ENCODE measurements around the gene BANK1.

Gene BANK1

GRCh38 chr4:101933855-101934254 lies 143.3 kb downstream of the BANK1 start:
- no peak for TF ChIP-seq CTCF (conservative IDR thresholded peaks at IDR 0.05; ENCODE audit: low read depth, low read length)
- no peaks in the 10 kb centered on the region for H3K36me3 ChIP-seq (ENCODE audit: insufficient read depth)
- H3K27ac ChIP-seq, result no peak overlapping the region
- H3K9ac ChIP-seq, result no peak overlapping the region
- no peaks in the 10 kb centered on the region for H3K79me2 ChIP-seq (ENCODE audit: insufficient read depth, low read depth)
- H3K4me1 ChIP-seq (ENCODE audit: low read depth, poor library complexity, severe bottlenecking), result no peaks in the 10 kb centered on the region
- no peak overlapping the region for H2AFZ ChIP-seq (ENCODE audit: low read depth)
- H3K4me2 ChIP-seq, result no peak overlapping the region
- H3K4me3 ChIP-seq (IDR thresholded peaks at IDR 0.05; ENCODE audit: insufficient read depth, low read depth, low read length), result no peak overlapping the region
- no peaks in the 10 kb centered on the region for H4K20me1 ChIP-seq (ENCODE audit: insufficient read depth)
- H3K27me3 ChIP-seq (ENCODE audit: insufficient read depth, low read depth), result no peaks in the 10 kb centered on the region

GRCh38 chr4:101938836-101939235 lies 148.3 kb downstream of the BANK1 start:
- no peaks in the 10 kb centered on the region for H3K79me2 ChIP-seq (ENCODE audit: insufficient read depth, low read depth)
- no peak overlapping the region for H2AFZ ChIP-seq (ENCODE audit: low read depth)
- peaks cover 22% of the 10 kb centered on the region for H3K4me1 ChIP-seq (ENCODE audit: low read depth, poor library complexity, severe bottlenecking)
- no peak overlapping the region for H3K9ac ChIP-seq
- H3K36me3 ChIP-seq (ENCODE audit: insufficient read depth), result no peaks in the 10 kb centered on the region
- TF ChIP-seq CTCF (conservative IDR thresholded peaks at IDR 0.05; ENCODE audit: low read depth, low read length), result no peak
- H4K20me1 ChIP-seq (ENCODE audit: insufficient read depth), result no peaks in the 10 kb centered on the region
- H3K4me2 ChIP-seq, result no peak overlapping the region
- H3K27ac ChIP-seq, result no peak overlapping the region
- H3K27me3 ChIP-seq (ENCODE audit: insufficient read depth, low read depth), result no peaks in the 10 kb centered on the region
- no peak overlapping the region for H3K4me3 ChIP-seq (IDR thresholded peaks at IDR 0.05; ENCODE audit: insufficient read depth, low read depth, low read length)

- H3K9ac ChIP-seq, result no peak overlapping the region
- H2AFZ ChIP-seq (ENCODE audit: low read depth), result no peak overlapping the region
- no peaks in the 10 kb centered on the region for H3K36me3 ChIP-seq (ENCODE audit: insufficient read depth)
- peak overlapping the region; percentile 16; the same call in 1 of the 2 replicates for H3K27ac ChIP-seq
- peak overlapping the region; percentile 0; the same call in 1 of the 2 replicates for H3K4me2 ChIP-seq
- H3K4me3 ChIP-seq (IDR thresholded peaks at IDR 0.05; ENCODE audit: insufficient read depth, low read depth, low read length), result no peak overlapping the region
- TF ChIP-seq CTCF (conservative IDR thresholded peaks at IDR 0.05; ENCODE audit: low read depth, low read length), result no peak
- no peaks in the 10 kb centered on the region for H4K20me1 ChIP-seq (ENCODE audit: insufficient read depth)
- no peaks in the 10 kb centered on the region for H3K27me3 ChIP-seq (ENCODE audit: insufficient read depth, low read depth)
- H3K4me1 ChIP-seq (ENCODE audit: low read depth, poor library complexity, severe bottlenecking), result peaks cover 22% of the 10 kb centered on the region
- no peaks in the 10 kb centered on the region for H3K79me2 ChIP-seq (ENCODE audit: insufficient read depth, low read depth)
These were observed 151.4 kb downstream of the BANK1 start for GRCh38 chr4:101941816-101942358.

- Histone ChIP-seq H3K27me3 (ENCODE audit: insufficient read depth, low read depth) (no peaks in the 10 kb centered on the region), H3K4me1 (ENCODE audit: low read depth, poor library complexity, severe bottlenecking) (peaks cover 22% of the 10 kb centered on the region), H3K4me3 (IDR thresholded peaks at IDR 0.05; ENCODE audit: insufficient read depth, low read depth, low read length) (no peak overlapping the region), H3K9ac (no peak overlapping the region), H3K36me3 (ENCODE audit: insufficient read depth) (no peaks in the 10 kb centered on the region), H3K79me2 (ENCODE audit: insufficient read depth, low read depth) (no peaks in the 10 kb centered on the region), H4K20me1 (ENCODE audit: insufficient read depth) (no peaks in the 10 kb centered on the region), H2AFZ (ENCODE audit: low read depth) (no peak overlapping the region), H3K27ac (no peak overlapping the region), H3K4me2 (no peak overlapping the region)
- TF ChIP-seq CTCF (conservative IDR thresholded peaks at IDR 0.05; ENCODE audit: low read depth, low read length), result no peak
These were observed 152.4 kb downstream of the BANK1 start for GRCh38 chr4:101942891-101943290.
